GM21447 (cell line): ENCODE measurements around the gene KDSR.

Experiments
- ATAC-seq: cut with Tn5 transposase; IDR thresholded peaks from one replicate; pipeline ENCODE4 v1.9.1; 2021; ENCODE audit not compliant: unreplicated experiment

KDSR gene

DNA sequence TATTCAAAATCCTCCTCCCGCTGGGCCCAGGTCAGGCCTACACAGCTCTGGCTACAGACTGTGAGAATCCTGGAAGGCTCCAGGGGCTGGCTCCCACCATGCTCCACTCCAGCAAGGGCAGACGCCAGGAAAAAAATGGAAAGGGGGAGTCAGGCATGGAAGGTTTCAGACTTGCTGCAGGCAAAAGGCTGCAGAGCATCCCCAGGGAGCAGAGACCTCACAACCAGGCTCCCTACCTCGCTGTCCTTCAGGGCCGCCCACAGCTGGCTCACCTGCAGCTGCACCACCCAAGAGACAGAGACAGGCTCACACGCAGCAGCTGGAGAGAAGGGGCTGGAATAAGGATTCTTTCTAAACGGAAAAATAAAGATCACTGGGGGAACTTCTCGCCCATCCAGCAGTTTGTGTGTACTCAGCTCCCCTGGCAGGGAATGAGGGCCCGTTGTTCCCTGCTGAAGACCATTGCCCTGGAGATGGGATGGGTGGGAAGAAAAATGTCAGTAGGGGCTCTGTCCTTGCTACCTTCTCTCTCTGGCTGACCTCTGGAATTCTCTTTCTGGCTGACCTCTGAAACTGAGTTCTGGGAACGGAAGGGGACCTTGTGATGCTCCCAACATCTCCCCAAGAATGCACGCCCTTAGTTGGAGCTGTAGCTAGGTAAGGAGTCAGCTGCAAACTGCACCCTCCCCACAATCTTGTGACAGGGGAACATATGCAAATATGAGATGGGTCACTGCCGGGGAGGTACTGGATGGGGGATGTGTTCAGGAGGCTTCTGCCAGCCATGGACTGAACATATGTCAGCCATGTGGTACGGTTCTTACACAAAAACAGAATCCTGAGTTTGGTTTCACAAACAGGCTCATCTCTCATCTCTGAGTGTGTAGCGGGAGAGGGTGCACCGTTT lies 81.9 kb downstream of the KDSR start:
- ATAC-seq, result peak; percentile 96

DNA sequence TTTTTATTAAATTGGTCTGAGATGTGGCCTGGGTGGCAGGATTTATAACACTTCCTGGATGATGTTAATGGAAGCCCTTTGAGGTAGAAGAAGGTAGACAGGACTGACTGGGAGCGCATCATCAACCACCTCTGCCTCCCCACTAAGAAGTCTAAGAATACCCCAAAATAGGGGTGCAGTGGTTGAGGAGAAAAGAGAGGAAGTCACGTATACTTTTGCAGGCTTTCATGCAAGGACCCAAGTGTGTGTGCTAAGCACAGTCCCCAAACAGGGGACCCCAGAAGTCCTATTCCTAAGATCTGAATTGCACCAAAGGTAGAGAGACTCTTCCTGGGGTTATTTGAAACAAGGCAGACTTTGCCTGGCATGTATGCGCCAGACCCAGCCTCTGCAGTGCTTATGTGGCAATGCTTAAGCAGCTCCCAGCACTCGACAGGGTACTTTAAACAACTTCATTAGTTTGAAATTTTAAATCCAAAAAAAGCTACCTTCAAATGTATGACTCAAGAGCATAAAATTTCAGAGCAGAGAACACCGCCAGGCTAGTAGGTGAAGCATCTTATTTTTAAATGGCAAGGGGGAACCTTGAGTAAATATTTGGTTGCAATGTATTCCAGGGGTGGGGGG lies 82.7 kb downstream of the KDSR start:
- no peak for ATAC-seq

DNA sequence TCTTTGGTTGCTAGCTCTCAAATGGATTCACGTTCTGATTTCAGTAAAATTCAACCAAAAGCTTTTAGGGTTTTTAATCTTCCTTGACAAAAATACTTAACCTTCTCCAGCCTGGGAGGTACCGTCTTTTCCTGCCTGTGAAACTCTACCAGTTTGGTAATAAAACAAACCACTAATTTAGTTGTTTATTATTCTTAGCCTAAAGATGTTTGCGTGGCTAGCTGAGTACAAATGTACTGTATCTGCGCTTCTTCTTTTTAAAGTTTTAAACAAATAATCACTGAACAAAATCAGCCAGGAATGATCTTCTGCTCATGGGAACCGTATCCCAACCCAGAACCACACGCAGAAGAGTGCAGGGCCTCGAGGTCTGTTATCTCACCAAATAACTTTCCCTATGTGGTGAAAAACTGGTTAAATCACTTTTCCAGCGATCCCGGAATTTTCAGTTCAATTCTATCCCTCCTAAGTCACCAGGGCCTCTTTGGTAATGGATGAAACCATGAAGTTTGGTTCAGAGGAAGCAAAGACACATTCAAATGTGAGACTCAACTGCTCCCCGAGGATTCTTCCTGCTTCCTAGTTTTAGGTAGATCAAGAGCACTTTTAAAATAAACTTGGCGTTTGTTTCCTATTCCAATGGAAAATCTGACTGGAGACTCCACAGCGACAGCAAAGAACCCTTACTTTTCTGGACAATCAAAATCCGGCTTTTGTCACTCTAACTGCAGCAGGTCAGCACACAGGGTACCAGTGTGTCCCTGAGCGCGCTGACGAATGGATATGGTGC lies 83.5 kb downstream of the KDSR start:
- ATAC-seq, result no peak

DNA sequence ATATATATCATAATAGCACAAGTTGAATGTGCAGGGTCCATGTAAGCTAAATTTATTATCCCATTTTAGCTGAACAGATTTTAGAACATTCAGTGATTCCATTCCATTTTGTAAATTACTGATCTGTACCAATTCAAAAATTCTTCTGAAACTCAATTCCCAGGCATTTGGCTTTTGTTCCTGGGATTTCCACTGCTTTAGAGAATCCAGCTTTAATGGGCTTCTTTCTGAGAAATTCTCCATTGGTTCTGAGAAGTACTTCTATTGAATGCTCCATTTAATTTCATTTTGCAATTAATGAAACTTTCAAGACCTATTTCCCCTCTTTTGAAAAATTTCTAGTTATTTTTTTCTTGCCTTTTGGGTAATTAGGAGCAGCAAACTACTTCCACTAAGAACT lies 84.2 kb downstream of the KDSR start:
- ATAC-seq, result no peak
